Brain microvascular endothelial cell (primary cell): ENCODE measurements around the gene ECI1.
"Not testable (repeated sequence)": the region's sequence is repeated elsewhere in the genome, so short reads cannot be mapped to it uniquely, and the experiment has no call there.

Experiments
- DNase-seq: peaks from one replicate; pipeline ENCODE4 v3.0.0-alpha.2; 2020
- H3K27ac ChIP-seq: fragments of 250-450 bp; sonication (Bioruptor Pico); 2 replicates; pipeline ENCODE4 v1.5.1; 2020; ENCODE audit warnings: mild to moderate bottlenecking, moderate library complexity
- H3K27me3 ChIP-seq: fragments of 250-450 bp; sonication (Bioruptor Pico); replicated peaks from 2 replicates; pipeline ENCODE4 v1.5.1; 2020; ENCODE audit warnings: mild to moderate bottlenecking
- H3K36me3 ChIP-seq: fragments of 250-450 bp; sonication (Bioruptor Pico); replicated peaks from 2 replicates; pipeline ENCODE4 v1.5.1; 2020; ENCODE audit warnings: mild to moderate bottlenecking
- H3K4me3 ChIP-seq: 2 replicates; pipeline ENCODE4 v1.5.1; 2011; ENCODE audit warnings: low read depth, mild to moderate bottlenecking, control low read depth, low read length, moderate library complexity
- CTCF ChIP-seq: IDR thresholded peaks from 2 replicates; pipeline ENCODE4 v1.5.1; 2011; ENCODE audit warnings: low read depth, mild to moderate bottlenecking, moderate library complexity, low read length, control low read depth, inconsistent platforms; ENCODE audit errors: missing control alignments
- in situ Hi-C: cut with HindIII; loops from 2 replicates; pipeline ENCODE4 v1.10.0; 2017; ENCODE audit warnings: low sequenced_read_pairs, low pct_ligation_motif_present

ECI1 gene

GRCh38 chr16:2260250-2260649, 8.9 kb upstream of the ECI1 start:
- peaks cover 76% of the 10 kb centered on the region for H3K36me3 ChIP-seq
- H3K27me3 ChIP-seq, result no peaks in the 10 kb centered on the region
- DNase-seq, result no peak
- in situ Hi-C loops, result no loop called here
- no peak for TF ChIP-seq CTCF
- no peak overlapping the region for H3K27ac ChIP-seq
- H3K4me3 ChIP-seq, result no peak overlapping the region

GRCh38 chr16:2258530-2258929, 7.1 kb upstream of the ECI1 start:
- H3K27me3 ChIP-seq, DNase-seq, H3K27ac ChIP-seq, in situ Hi-C loops, H3K4me3 ChIP-seq: not testable (repeated sequence)
- H3K36me3 ChIP-seq, result peaks cover 85% of the 10 kb centered on the region

GRCh38 chr16:2257726-2258125, 6.3 kb upstream of the ECI1 start:
- in situ Hi-C loops, result no loop called here
- peaks cover 82% of the 10 kb centered on the region for H3K36me3 ChIP-seq
- no peaks in the 10 kb centered on the region for H3K27me3 ChIP-seq
- H3K27ac ChIP-seq, result no peak overlapping the region
- no peak for TF ChIP-seq CTCF
- DNase-seq, result no peak
- no peak overlapping the region for H3K4me3 ChIP-seq

GRCh38 chr16:2256531-2257140, 5.2 kb upstream of the ECI1 start:
- in situ Hi-C loops, result no loop called here
- no peaks in the 10 kb centered on the region for H3K27me3 ChIP-seq
- TF ChIP-seq CTCF, result no peak
- H3K27ac ChIP-seq, result no peak overlapping the region
- peaks cover 77% of the 10 kb centered on the region for H3K36me3 ChIP-seq
- H3K4me3 ChIP-seq, result no peak overlapping the region
- no peak for DNase-seq

GRCh38 chr16:2253293-2253692, 1.9 kb upstream of the ECI1 start:
- Histone ChIP-seq H3K4me3 (no peak overlapping the region), H3K27ac (no peak overlapping the region), H3K36me3 (peaks cover 55% of the 10 kb centered on the region), H3K27me3 (no peaks in the 10 kb centered on the region)
- in situ Hi-C loops, result no loop called here
- DNase-seq, result no peak
- no peak for TF ChIP-seq CTCF

- Histone ChIP-seq H3K36me3 (peaks cover 51% of the 10 kb centered on the region), H3K27ac (no peak overlapping the region), H3K27me3 (no peaks in the 10 kb centered on the region), H3K4me3 (no peak overlapping the region)
- in situ Hi-C loops, result no loop called here
- DNase-seq, result no peak
- no peak for TF ChIP-seq CTCF
Measured at GRCh38 chr16:2252806-2253148, 1.4 kb upstream of the ECI1 start.
